Femur (tissue), 1 donor: Measurements from ENCODE around the gene TRAPPC4.
"Not testable (repeated sequence)": the region's sequence is repeated elsewhere in the genome, so short reads cannot be mapped to it uniquely, and the experiment has no call there.

Experiments used
- DNase-seq: peaks from one replicate; pipeline ENCODE4 v3.0.0-alpha.2; 2017

The TRAPPC4 gene

GRCh38 chr11:119018074-119018938 lies at the start of gene TRAPPC4, which contains the start of gene RPS25:
TSS of gene TRAPPC4 (plus strand) at chr11:119018766. CDS start at chr11:119018796, 30 bp downstream.
TSS of gene RPS25 (minus strand) at chr11:119018343. CDS start at chr11:119018284, 59 bp downstream.
- DNase-seq: peak; percentile 98

GRCh38 chr11:118969508-118969907 lies 49.1 kb upstream of the TRAPPC4 start:
- not testable (repeated sequence) for DNase-seq

GRCh38 chr11:118971646-118972045 lies 46.9 kb upstream of the TRAPPC4 start, which contains the start of gene FOXR1:
TSS of gene FOXR1 (plus strand) at chr11:118971761. CDS start at chr11:118971932, 171 bp downstream.
- DNase-seq: no peak

GRCh38 chr11:118973985-118974384 lies 44.6 kb upstream of the TRAPPC4 start:
- no peak for DNase-seq

GRCh38 chr11:118975771-118976709 lies 42.5 kb upstream of the TRAPPC4 start:
- no peak for DNase-seq

GRCh38 chr11:118979434-118979833 lies 39.1 kb upstream of the TRAPPC4 start:
- no peak for DNase-seq

GRCh38 chr11:118980191-118980881 lies 38.2 kb upstream of the TRAPPC4 start:
- peak; percentile 60 for DNase-seq

GRCh38 chr11:118984337-118984736 lies 34.2 kb upstream of the TRAPPC4 start:
- not testable (repeated sequence) for DNase-seq

- no peak for DNase-seq
Measured at GRCh38 chr11:118984825-118985224, 33.7 kb upstream of the TRAPPC4 start.

- DNase-seq: no peak
Measured at GRCh38 chr11:118988280-118988679, 30.3 kb upstream of the TRAPPC4 start.

- DNase-seq: not testable (repeated sequence)
Measured at GRCh38 chr11:118991486-118992038, 27.0 kb upstream of the TRAPPC4 start.

- peak; percentile 24 for DNase-seq
Measured at GRCh38 chr11:118996926-118997626, 21.5 kb upstream of the TRAPPC4 start.

GRCh38 chr11:118997627-118998387 lies 20.8 kb upstream of the TRAPPC4 start, which contains the start of gene CENATAC:
TSS of gene CENATAC (plus strand) at chr11:118998138. CDS start at chr11:118998198, 60 bp downstream.
- DNase-seq: peak; percentile 95

GRCh38 chr11:118998388-118998717 lies 20.2 kb upstream of the TRAPPC4 start:
- no peak for DNase-seq

GRCh38 chr11:118998822-118999221 lies 19.7 kb upstream of the TRAPPC4 start:
- no peak for DNase-seq

GRCh38 chr11:119000906-119001305 lies 17.7 kb upstream of the TRAPPC4 start:
- no peak for DNase-seq

- DNase-seq: no peak
Measured at GRCh38 chr11:119006656-119007055, 11.9 kb upstream of the TRAPPC4 start.

- DNase-seq: no peak
Measured at GRCh38 chr11:119011476-119012053, 7.0 kb upstream of the TRAPPC4 start.

GRCh38 chr11:119012629-119013170 lies 5.9 kb upstream of the TRAPPC4 start:
- no peak for DNase-seq
